GM19372 (cell line): Measurements from ENCODE around the gene NT5C1A.
A peak's percentile ranks its signal among the peaks of the same experiment; 100 is the strongest.

Source experiments
- ATAC-seq: cut with Tn5 transposase; IDR thresholded peaks from one replicate; pipeline ENCODE4 v1.9.1; 2021; ENCODE audit warnings: mild to moderate bottlenecking, low read depth, moderate library complexity; ENCODE audit not compliant: unreplicated experiment

The NT5C1A gene

DNA sequence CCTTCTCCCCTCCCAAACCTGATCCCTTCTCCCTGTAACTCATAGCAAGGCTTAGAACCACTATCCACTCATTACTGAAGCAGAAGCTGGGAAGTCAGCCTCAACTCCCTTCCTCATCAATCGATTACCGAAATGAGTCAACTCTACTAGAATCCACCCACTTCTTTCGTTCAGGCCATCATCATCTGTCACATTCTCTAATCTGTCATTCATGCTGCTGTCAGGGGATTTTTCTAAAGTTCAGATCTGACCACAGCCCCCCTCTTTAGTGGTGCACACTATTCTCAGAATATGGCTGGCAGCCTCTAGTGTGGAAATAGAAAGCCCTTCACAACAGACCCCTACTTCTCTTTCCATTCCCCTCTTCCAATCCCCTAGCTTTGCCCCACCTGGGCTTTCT is 5.1 kb downstream of the NT5C1A start:
- ATAC-seq: peak; percentile 88

DNA sequence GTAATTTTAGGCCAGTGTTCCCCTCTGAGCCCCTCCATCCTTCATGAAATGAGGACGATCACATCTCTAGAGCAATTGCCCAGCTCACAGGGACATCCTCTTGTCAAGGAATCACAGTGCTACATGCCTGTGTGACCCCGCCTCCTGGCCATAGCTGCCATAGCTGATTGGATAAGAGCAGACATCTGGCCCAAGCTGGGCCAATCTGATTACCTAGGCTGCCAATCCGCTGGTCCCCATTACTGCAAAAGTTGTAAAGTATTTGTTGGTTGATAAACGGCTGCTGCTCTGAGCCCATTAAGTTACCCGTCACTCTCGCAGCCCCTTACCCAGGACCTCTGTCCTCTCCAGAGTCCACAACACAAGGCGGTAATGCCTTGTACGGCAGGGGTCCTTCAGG is 8.3 kb downstream of the NT5C1A start:
- no peak for ATAC-seq

GRCh38 chr1:39662861-39663260 is 9.0 kb downstream of the NT5C1A start:
- no peak for ATAC-seq

- no peak for ATAC-seq
Observed at GRCh38 chr1:39659538-39659937, 12.4 kb downstream of the NT5C1A start.

- ATAC-seq: no peak
Observed at GRCh38 chr1:39659110-39659509, 12.8 kb downstream of the NT5C1A start.

- ATAC-seq: no peak
Observed at GRCh38 chr1:39657923-39658485, 13.9 kb downstream of the NT5C1A start.

DNA sequence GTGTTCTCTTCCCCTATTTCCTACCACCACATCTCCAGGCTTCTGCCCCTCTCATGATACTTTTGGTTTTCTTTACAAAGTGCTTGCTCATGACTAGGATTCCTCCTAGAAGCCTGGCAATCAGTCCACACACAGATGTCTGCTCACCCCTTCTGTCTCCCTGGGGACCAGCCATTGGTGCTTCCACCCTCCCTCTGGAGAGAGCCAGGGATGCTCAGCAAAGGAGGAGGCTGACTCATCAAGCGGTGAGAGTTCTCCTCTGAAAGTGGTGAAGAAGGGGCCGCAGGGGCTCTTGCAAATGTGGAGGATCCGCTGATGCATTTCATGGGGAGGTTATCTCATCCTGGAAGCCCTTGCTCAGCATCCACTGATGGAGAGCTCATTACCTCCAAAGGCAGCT is 14.5 kb downstream of the NT5C1A start:
- no peak for ATAC-seq

GRCh38 chr1:39656391-39656790 is 15.5 kb downstream of the NT5C1A start:
- no peak for ATAC-seq

GRCh38 chr1:39655578-39656268 is 16.2 kb downstream of the NT5C1A start:
- ATAC-seq: no peak

- ATAC-seq: no peak
Observed at GRCh38 chr1:39654291-39654690, 17.6 kb downstream of the NT5C1A start.

GRCh38 chr1:39653546-39654031 is 18.3 kb downstream of the NT5C1A start:
- ATAC-seq: no peak

- no peak for ATAC-seq
Observed at GRCh38 chr1:39652554-39652953, 19.4 kb downstream of the NT5C1A start.

DNA sequence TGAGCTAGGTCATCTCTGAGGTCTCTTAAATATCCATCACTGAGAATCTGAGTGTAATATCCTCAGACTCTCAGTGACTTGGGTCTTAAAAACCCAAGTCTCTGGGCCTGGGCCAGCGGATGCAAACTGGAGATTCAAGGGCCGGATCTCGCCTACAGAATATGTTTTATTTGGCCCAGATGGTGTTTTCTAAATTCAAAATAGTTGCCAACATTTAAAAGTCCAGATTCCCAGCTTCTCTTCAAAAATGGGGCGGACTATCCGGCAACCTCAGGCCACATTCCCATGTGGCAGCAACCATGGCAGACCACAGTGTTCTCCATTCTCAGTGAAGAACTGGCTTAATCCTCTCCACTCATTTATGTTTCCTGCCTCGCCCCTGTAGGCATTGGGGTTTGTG is 19.8 kb downstream of the NT5C1A start:
- no peak for ATAC-seq

GRCh38 chr1:39650431-39650830 is 21.5 kb downstream of the NT5C1A start:
- no peak for ATAC-seq

DNA sequence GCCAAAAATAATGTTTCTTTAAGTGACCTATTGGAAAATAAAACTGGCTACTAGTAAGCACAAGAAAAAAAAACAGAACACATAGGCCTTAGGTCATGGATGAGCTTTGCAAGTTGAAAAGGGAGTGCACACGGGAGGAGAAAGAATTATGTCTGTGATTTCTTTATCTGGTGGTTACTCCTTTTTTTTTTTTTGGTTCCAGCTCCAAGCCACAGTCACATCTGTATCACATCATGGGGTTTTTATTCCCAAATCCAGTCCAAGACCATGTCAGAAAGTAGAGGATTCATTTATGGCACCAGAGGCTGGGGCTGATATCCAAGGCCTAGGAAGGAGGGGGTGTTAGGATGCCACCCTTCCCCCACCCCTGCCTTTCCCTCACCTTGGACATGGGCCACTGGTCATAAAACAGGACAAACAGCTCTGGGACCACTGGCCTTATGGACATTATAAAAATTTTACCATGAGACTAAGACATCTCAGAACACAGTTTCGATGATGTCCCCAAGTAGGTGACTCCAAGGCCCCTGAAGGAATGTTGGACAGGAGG is 22.2 kb downstream of the NT5C1A start:
- no peak for ATAC-seq

GRCh38 chr1:39648496-39648895 is 23.4 kb downstream of the NT5C1A start:
- ATAC-seq: no peak

DNA sequence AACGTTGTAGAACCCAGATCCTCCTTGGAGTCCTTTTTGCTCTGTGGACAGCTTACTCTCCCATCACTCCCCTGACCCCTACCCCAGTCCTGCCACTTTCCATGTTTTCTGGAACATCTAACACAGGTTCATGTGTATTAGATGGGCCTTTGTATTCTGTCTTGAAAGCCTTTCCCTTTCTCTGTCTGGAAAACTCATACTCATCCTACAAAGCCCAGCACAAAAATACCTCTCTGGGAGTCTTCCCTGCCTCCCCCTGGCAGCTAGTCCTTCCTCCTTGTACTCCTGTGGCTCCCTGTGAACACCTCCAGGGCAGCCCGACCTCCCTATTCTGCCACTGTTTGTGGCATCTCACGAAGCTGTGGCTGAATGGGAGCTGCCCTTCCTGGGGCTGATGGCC is 24.7 kb downstream of the NT5C1A start:
- ATAC-seq: no peak

DNA sequence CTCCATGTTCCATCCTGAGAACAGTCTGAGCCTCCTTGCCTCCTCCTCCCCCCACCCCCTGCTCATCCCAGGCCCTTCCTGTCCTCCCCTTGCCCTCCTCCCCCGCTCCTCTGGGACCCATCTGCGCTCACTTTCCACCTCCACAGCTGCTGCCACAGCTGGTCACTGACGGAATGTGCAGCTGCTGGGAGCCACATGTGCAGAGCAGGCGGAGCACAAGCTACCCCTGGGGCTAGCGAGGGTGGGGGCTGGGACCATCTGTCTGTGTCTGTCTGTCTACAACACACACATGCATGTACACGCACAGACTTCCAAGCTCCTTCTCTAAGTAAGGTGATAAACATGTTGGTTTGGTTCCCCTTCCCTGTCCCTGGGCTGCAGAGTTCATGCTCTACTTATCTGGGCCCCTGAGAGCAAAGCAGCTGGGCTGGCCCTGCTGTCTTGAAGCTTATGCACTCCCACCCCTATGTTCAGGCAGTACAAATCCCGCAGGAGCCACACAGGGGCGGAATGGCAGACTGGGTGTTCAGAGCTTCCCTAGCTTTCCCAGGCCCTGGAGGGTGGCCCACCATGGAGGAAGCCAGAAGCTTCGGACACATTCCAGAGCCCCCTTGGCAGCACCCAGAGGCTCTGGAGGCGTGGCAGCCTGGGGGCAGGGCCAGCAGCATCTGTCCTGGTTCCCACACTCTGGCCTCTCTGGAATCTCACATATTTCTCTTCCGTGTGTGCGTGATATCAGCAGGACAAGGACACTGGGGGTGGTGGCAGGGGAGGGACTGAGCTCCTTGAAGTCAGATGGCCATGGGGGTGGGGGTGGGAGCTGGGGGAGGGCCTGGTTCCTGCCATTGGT is 25.4 kb downstream of the NT5C1A start:
- ATAC-seq: no peak

DNA sequence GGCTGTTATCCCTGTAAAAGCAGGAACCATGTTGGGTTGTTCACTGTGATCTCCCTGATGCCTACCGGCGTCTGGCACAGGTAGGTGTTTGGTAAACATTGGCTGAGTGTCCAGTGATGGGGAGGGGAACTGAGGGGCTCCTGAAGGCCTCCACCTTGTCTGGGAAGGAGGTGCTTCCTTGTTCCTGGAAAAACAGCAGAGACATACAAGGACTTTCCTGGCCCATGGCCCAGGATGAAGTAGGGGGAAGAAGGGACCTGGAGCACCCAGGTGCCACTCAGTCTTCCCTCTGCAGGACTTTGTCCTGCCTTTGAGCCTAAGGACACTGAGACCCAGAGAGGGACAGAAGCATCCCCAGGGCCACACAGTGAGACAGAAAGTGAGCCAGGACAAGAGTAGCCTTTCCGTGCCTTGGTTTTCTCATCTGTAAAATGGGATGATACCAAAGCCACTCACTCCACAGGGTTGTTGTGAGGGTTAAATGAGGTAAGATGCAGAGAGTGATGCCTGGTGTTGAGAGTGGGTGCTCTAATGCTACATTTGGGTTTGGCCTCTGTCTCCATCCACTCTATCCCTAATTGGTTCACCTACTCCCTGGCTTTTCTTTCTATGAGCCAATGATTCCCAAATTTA is 26.4 kb downstream of the NT5C1A start:
- no peak for ATAC-seq

DNA sequence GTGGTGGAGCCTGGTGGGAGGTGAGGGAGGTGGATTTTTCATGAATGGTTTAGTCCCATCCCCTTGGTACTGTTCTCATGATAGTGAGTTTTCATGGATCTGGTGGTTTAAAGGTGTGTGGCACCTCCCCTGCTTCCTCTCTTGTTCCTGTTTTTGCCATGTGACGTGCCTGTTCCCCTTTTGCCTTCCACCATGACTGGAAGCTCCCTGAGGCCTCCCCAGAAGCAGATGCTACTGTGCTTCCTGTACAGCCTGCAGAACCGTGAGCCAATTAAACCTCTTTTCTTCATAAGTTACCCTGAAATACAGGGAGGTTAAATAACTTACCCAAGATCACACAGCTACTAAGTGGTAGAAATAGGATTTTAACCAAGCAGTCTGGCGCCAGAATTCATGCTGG is 28.2 kb downstream of the NT5C1A start:
- ATAC-seq: no peak

DNA sequence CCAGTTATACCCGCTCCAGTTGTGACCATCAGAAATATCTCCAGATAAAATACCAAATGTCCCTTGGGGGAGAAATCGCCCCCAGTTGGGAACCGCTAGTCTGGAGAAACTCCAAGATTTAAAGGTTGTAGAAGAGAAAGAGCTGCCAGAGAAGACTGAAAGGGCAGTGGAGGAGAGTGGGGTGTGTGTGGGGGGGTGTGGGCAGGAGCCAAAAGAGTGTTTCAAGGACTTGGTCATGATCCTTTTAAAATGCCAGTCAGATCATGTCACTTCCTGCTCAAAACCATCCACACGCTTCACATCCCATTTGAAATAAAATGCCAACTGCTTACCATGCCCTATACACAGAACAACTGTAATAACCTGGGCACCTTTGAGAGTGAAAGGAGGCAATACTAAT is 29.1 kb downstream of the NT5C1A start:
- ATAC-seq: no peak
